ENCODE data around the gene PLEKHA7. TPM values are rescaled to one million over a fixed set of nuclear protein-coding genes. Genes with fewer than 3 reads are reported as not detected.
A peak's percentile ranks its signal among the peaks of the same experiment; 100 is the strongest.

PLEKHA7 gene
- total and polyA plus RNA-seq, 7 donors, result 0.74 to 2.6 (median 1.2) TPM

GRCh38 chr11:16778286-16778685 lies 235.9 kb downstream of the PLEKHA7 start:
- TF ChIP-seq, protein P1, sequence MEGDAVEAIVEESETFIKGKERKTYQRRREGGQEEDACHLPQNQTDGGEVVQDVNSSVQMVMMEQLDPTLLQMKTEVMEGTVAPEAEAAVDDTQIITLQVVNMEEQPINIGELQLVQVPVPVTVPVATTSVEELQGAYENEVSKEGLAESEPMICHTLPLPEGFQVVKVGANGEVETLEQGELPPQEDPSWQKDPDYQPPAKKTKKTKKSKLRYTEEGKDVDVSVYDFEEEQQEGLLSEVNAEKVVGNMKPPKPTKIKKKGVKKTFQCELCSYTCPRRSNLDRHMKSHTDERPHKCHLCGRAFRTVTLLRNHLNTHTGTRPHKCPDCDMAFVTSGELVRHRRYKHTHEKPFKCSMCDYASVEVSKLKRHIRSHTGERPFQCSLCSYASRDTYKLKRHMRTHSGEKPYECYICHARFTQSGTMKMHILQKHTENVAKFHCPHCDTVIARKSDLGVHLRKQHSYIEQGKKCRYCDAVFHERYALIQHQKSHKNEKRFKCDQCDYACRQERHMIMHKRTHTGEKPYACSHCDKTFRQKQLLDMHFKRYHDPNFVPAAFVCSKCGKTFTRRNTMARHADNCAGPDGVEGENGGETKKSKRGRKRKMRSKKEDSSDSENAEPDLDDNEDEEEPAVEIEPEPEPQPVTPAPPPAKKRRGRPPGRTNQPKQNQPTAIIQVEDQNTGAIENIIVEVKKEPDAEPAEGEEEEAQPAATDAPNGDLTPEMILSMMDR (IDR thresholded peaks at IDR 0.05), result no peak
- DNase-seq, result no peak
- Histone ChIP-seq H3K27me3 (ENCODE audit: insufficient read depth in 3 of 3, low read length in 2 of 3) (no peaks in the 10 kb centered on the region), H3K36me3 (ENCODE audit: insufficient read depth in 1 of 2, low read depth in 1 of 2) (no peaks in the 10 kb centered on the region), H3K4me1 (no peaks in the 10 kb centered on the region), H3K9me3 (no peaks in the 10 kb centered on the region), H3K27ac (no peak overlapping the region), H3K4me3 (no peak overlapping the region)
- ATAC-seq, result no peak
- intact Hi-C loops (cut with DNase I), result no loop called here
- 84 to 89% (median 88%) methylated on average over 6 of the region's 6 CpGs for WGBS, 3 donors

GRCh38 chr11:16777613-16777975 lies 236.6 kb downstream of the PLEKHA7 start:
- WGBS, 3 donors, result 89 to 97% (median 95%) methylated on average over 3 of the region's 3 CpGs
- H3K4me1 ChIP-seq, result no peaks in the 10 kb centered on the region
- TF ChIP-seq, protein P1 (IDR thresholded peaks at IDR 0.05), result no peak
- DNase-seq (no peak), ATAC-seq (no peak)
- no peaks in the 10 kb centered on the region for H3K27me3 ChIP-seq (ENCODE audit: insufficient read depth in 3 of 3, low read length in 2 of 3)
- H3K9me3 ChIP-seq, result no peaks in the 10 kb centered on the region
- no peaks in the 10 kb centered on the region for H3K36me3 ChIP-seq (ENCODE audit: insufficient read depth in 1 of 2, low read depth in 1 of 2)
- no peak overlapping the region for H3K27ac ChIP-seq
- intact Hi-C loops (cut with DNase I), result no loop called here
- H3K4me3 ChIP-seq, result no peak overlapping the region

DNA sequence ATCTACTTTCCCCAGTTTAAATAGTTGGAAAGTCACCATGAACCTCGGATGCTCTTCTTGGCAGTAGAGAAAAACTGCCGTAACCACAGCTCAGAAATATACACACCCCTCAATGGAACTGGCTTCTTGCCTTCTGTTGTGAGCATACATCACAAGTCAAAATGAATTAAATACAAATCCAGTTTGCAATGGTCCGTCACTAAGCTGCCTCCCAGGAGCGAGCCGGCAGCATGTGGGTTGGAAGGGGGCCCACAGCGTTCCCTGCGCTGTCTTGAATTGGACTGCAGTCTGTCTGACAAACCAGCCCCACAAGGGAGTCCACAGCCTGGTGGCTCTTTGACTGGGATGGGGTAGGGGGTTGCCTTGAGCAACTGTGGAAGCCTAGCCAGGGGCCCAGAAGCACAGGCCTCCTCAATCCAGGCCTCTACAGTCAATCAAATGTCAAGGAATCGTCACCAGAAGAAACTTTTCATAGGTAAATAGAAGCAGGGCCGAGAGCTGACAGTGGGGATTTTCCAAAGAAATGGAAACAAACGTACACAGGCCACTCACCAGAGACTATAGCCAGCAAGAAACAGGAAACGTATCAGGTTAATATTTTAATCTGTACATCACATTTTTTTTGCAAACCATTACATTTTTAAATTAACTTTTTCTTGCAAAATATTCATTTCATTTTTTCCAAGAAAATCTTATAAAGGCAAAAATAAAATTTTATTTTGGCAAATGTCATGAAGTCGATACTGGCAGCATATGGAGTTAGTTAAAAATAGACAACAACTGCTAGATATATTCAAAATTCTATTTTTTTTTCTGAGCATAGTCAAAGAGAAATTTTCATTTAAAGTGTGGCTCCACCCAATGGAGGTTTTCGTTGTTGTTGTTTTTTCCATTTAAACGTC lies 237.3 kb downstream of the PLEKHA7 start:
- Histone ChIP-seq H3K36me3 (ENCODE audit: insufficient read depth in 1 of 2, low read depth in 1 of 2) (no peaks in the 10 kb centered on the region), H3K4me1 (no peaks in the 10 kb centered on the region), H3K27ac (no peak overlapping the region), H3K9me3 (no peaks in the 10 kb centered on the region), H3K4me3 (no peak overlapping the region), H3K27me3 (ENCODE audit: insufficient read depth in 3 of 3, low read length in 2 of 3) (no peaks in the 10 kb centered on the region)
- no peak for DNase-seq
- intact Hi-C loops (cut with DNase I), result no loop called here
- TF ChIP-seq, protein P1 (IDR thresholded peaks at IDR 0.05), result no peak
- ATAC-seq, result peak in 2 of 4 donors; percentile 54 to 61
- 51 to 62% (median 51%) methylated on average over 14 of the region's 14 CpGs for WGBS, 3 donors

- no peaks in the 10 kb centered on the region for H3K36me3 ChIP-seq (ENCODE audit: insufficient read depth in 1 of 2, low read depth in 1 of 2)
- WGBS, 3 donors, result 76 to 79% (median 78%) methylated on average over 16 of the region's 16 CpGs
- H3K27me3 ChIP-seq (ENCODE audit: insufficient read depth in 3 of 3, low read length in 2 of 3), result no peaks in the 10 kb centered on the region
- DNase-seq (no peak), ATAC-seq (peak in 1 of 4 donors; percentile 33)
- H3K4me1 ChIP-seq, result no peaks in the 10 kb centered on the region
- intact Hi-C loops (cut with DNase I), result no loop called here
- TF ChIP-seq, protein P1 (IDR thresholded peaks at IDR 0.05), result no peak
- no peak overlapping the region for H3K4me3 ChIP-seq
- H3K9me3 ChIP-seq, result no peaks in the 10 kb centered on the region
- no peak overlapping the region for H3K27ac ChIP-seq
These were observed 238.5 kb downstream of the PLEKHA7 start for GRCh38 chr11:16775614-16776283.
